Skeletal muscle satellite cell (primary cell): ENCODE results near the gene SUPT4H1.

Source experiments
- H3K27me3 ChIP-seq: 2 replicates; pipeline ENCODE4 v1.7.0; 2013; ENCODE audit warnings: low read length; ENCODE audit not compliant: control insufficient read depth, insufficient read depth
- H3K36me3 ChIP-seq: 2 replicates; pipeline ENCODE4 v1.7.0; 2013; ENCODE audit warnings: mild to moderate bottlenecking, control low read depth, low read length; ENCODE audit not compliant: insufficient read depth
- H3K4me1 ChIP-seq: 2 replicates; pipeline ENCODE4 v1.7.0; 2013; ENCODE audit warnings: low read length; ENCODE audit not compliant: control insufficient read depth, insufficient read depth
- H3K4me2 ChIP-seq: 2 replicates; pipeline ENCODE4 v1.7.0; 2013; ENCODE audit warnings: mild to moderate bottlenecking, low read length
- H3K4me3 ChIP-seq: 2 replicates; pipeline ENCODE4 v1.7.0; 2013; ENCODE audit warnings: low read length
- H3K9ac ChIP-seq: 2 replicates; pipeline ENCODE4 v1.7.0; 2013; ENCODE audit warnings: mild to moderate bottlenecking, low read depth, low read length, moderate library complexity
- H3K9me3 ChIP-seq: replicated peaks from 2 replicates; pipeline ENCODE4 v1.7.0; 2013; ENCODE audit warnings: mild to moderate bottlenecking, control low read depth, low read length

SUPT4H1 gene

DNA sequence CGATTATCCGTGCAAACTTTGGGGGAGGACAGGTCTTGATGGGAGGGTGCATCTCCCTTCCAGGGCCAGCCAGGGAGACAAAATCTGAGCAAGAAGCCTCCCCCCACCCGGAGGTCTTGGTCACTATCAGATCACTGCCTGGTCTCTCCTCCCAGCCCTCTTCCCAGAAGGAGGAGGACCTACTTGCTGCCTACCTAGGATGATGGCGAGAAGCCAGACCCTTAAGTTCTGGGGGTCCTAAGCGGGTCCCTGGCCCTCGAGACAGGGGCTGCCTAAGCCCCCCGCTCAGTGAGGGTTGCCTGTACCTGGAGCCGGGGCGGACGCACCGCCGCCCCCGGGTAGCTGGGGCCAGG lies 28.0 kb downstream of the SUPT4H1 start:
- no peaks in the 10 kb centered on the region for H3K36me3 ChIP-seq
- no peak overlapping the region for H3K4me2 ChIP-seq
- H3K4me1 ChIP-seq = no peaks in the 10 kb centered on the region
- no peak overlapping the region for H3K4me3 ChIP-seq
- H3K9ac ChIP-seq = no peak overlapping the region
- H3K9me3 ChIP-seq = no peaks in the 10 kb centered on the region
- peaks cover 62% of the 10 kb centered on the region for H3K27me3 ChIP-seq

DNA sequence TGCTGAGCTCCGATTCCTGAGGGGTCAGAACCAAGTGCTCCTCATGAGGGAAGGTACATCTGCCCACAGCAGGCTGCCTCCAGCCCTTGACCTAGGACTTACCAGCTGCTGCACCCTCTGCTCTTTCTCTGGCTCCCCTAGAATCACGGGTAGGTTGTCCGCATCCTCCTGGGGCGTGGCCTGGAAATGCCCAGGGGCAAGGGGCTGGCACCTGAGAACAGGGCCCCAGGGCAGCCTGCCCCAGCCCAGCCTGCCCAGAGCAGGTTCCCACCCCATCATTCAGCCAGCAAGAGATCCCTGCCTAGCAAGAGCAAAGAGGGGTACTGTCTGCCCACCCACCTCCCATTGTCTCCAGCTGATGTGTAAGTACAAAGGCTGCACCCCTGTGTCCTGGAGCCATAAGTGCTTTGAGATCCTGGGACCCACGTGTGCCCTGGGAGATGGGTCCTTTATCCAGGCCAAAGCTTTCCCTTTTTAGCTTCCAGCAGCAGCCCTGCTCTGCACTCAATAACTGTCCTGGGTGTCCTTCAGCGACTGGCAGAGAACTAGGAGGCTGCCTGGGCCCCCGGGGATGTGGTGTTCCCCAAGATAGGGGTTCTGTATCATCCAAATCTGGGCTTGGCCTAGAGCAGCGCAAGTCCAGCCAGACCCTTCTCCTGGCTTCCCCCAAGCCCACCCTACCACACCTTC lies 28.5 kb downstream of the SUPT4H1 start:
- no peak overlapping the region for H3K9ac ChIP-seq
- no peaks in the 10 kb centered on the region for H3K4me1 ChIP-seq
- no peak overlapping the region for H3K4me3 ChIP-seq
- no peaks in the 10 kb centered on the region for H3K36me3 ChIP-seq
- no peak overlapping the region for H3K4me2 ChIP-seq
- H3K9me3 ChIP-seq = no peaks in the 10 kb centered on the region
- peaks cover 57% of the 10 kb centered on the region for H3K27me3 ChIP-seq

DNA sequence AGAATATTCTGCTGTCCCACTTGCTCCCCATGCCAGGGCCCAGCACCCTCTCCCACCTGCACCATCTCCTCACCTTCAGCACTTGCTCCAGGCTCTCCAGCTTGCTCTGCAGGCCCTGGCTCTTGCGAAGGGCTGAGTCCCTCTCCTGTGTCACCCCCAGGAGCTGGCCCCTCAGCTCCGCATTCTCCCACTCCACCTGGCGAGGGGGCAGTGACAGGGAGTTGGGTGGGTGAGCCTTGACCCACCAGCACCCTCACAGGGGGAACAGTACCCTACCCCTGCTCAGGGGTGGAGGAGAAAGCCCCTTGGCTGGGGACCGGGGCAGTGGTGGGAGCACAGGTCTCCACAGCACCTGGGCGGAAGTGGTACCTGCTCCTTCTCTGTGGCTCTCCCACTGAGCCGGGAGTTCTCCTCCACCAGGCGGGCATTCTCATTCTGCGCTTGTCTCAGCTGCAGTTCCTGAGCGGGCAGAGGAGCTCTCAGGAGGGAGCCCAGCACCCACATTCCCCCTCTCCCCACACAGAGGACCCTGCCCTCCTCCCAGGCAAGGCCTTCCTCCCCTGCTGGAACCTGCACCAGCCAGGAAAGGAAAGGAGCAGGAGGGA lies 29.3 kb downstream of the SUPT4H1 start:
- Histone ChIP-seq H3K4me3 (no peak overlapping the region), H3K36me3 (no peaks in the 10 kb centered on the region), H3K4me2 (no peak overlapping the region), H3K9ac (no peak overlapping the region), H3K27me3 (peaks cover 50% of the 10 kb centered on the region), H3K4me1 (no peaks in the 10 kb centered on the region), H3K9me3 (no peaks in the 10 kb centered on the region)

DNA sequence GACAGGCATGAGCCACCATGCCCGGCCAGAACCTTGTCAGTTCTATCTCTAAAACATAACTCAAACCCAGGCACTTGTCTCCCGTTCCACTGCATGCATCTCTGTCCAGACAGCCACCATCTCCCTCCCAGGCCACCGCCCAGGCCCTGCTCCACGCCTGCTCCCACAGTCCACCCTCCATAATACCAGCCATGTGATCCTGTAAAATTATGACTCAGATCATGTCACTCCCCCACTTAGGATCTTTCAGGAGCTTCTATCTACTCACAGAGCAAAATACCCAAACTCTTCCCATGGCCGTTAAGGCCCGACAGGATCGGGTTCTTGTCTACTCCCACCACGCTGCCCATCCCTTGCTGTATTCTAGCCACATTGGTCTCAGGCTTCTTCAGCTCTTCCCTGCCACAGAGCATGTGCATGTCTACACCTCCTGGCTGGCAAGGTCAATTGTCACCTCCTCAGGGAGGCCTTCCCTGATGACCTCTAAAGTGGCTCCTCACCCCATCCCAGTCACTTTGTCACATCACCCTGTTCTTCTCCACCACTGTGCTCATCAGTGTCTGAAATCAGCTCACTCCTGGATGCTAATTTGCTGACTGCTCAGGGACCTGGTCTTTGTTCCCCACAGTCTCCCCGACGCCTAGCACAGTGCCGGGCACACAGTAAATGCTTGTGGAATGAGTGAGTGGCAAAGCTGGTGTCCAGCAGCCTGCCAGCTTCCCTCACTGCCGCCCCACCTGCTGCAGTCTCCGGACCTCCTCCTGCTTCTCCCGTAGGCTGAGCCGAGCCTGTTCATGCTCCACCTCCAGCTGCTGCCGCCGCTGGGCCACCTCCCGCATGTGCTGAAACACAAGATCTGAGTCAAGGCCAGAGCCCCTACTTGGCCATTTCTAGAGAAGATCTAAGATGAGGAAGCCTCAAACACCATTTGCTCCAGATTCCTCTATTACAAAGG lies 30.2 kb downstream of the SUPT4H1 start:
- Histone ChIP-seq H3K4me2 (no peak overlapping the region), H3K36me3 (no peaks in the 10 kb centered on the region), H3K4me3 (no peak overlapping the region), H3K9ac (no peak overlapping the region), H3K4me1 (no peaks in the 10 kb centered on the region), H3K9me3 (no peaks in the 10 kb centered on the region), H3K27me3 (peaks cover 43% of the 10 kb centered on the region)

DNA sequence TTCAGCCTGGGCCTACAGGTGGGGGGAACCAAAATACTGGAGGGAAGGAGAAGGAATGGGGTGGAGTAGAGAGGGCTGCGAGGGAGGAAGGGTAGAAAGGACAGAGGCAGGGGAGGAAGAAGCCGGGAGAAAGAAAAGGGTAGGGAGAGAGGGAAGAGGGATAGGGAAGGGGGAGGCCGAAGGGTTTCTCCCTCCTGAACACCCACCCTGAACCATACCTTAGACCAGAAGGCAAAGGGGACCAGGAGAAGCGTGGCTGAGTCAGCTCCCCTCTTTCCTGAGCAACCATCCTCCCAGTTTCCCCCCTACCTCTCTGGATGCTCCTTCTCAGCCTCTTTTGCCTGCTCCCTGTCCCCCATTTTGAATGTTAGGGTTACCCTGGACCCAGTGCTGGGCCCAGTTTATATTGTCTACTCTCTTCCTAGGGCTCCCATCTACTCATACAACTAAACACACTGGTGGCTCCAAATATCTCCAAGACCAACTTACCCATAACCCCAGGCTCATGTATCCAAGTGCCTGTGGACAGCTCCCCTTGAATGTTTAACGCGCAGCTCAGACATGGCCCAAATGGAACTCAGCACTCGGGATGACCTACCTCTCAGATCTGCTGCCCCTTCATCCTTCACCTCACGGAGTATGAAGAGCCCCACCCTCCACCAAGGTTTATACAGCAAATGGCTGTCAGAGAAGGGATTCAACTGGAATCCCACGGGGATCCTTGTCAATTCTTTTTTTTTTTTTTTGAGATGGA lies 31.3 kb downstream of the SUPT4H1 start:
- no peak overlapping the region for H3K4me3 ChIP-seq
- peaks cover 32% of the 10 kb centered on the region for H3K27me3 ChIP-seq
- no peak overlapping the region for H3K9ac ChIP-seq
- H3K4me2 ChIP-seq = no peak overlapping the region
- no peaks in the 10 kb centered on the region for H3K9me3 ChIP-seq
- H3K36me3 ChIP-seq = no peaks in the 10 kb centered on the region
- H3K4me1 ChIP-seq = no peaks in the 10 kb centered on the region

DNA sequence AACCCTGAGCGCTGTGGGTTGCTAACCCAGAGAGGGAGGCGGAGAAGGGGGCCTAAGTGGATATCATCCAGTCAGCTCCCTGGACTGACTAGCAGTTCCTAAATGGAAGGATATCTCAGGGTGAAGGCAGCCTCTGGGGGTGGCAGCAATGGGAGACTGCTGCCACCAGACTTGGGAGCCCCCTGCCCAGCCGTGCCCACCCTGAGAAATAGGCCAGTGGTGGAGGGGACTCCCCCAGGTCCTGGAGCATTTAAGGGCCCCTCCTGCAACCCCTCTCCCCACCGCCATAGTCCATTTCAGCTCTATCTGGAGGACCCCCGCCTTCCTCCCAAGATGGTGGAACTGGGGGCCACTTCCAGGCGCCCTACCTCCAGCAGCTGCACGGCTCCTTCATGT lies 31.8 kb downstream of the SUPT4H1 start:
- H3K9me3 ChIP-seq = no peaks in the 10 kb centered on the region
- H3K36me3 ChIP-seq = no peaks in the 10 kb centered on the region
- H3K9ac ChIP-seq = no peak overlapping the region
- H3K4me2 ChIP-seq = no peak overlapping the region
- H3K27me3 ChIP-seq = peaks cover 31% of the 10 kb centered on the region
- H3K4me3 ChIP-seq = no peak overlapping the region
- H3K4me1 ChIP-seq = no peaks in the 10 kb centered on the region

DNA sequence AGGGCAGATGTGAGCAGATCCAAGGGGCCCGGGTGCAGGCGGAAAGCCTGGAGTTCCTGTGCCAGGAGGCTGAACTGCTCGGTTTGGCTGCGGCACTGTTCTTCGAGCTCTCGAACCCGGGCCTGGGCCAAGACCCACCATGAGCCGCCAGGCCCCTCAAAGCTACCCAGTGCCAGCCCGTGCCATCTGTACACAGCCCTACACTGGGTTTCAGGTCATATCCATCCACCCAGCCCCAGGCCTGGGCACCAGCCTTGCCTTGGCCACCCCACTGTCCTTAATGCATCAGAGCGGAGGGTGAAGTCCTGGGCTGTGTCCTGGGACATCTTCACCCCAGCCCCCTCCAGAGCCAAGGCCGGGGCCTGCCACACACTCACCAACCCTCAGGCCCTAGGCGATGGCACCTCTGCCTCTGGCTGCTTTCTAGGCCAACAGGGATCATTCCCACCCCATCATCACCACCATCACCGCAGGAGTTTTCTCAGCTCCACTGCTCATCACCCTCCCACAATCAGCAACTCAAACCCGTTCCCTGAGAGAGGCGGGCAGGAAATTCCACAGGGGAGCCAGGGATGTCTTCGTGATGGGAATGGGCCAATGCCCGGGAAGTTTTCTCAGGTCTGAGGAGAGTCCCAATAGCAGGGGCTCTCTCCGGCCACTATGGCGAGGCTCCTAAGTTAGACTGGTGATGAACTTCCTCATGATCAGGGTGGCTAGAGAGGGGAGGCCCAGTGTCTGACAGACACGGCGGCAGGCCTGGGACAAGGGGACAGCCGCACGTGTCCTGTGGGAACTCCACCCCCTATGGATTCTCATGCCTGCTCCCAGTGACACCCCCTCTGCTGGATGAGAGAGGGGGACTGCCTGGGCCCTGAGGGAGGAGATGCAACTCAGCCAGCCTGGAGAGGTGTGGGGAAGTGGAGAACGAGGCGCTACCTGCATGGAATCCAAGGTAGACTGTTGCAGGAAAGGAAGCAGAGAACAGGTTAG lies 32.5 kb downstream of the SUPT4H1 start:
- no peaks in the 10 kb centered on the region for H3K4me1 ChIP-seq
- H3K36me3 ChIP-seq = no peaks in the 10 kb centered on the region
- H3K4me3 ChIP-seq = no peak overlapping the region
- H3K9me3 ChIP-seq = no peaks in the 10 kb centered on the region
- no peak overlapping the region for H3K9ac ChIP-seq
- H3K27me3 ChIP-seq = peaks cover 27% of the 10 kb centered on the region
- no peak overlapping the region for H3K4me2 ChIP-seq

DNA sequence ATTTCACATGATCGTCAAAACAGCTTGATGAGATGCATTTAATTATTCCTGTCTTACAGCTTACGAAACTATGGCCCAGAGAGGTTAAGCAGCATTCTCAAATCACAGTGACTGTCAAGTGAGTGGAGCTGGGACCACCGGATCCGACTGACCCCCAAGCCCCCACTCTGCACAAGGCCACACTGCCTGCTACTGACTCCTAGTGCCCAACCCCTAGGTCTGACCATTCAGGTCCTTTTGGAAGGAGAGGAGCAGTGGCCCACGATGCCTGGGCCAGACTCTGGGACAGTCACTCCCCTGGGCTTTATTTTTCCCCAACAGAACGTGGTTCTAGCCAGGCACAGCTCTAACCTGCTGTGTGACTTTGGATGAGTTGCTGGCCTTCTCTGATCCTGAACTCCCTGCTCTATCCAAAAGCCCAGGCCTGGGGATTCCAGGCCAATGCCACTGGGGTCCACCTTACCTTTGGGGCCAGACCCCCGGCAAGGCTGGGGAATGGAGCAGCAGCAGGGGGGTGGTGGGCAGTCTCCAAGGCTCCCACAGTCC lies 33.3 kb downstream of the SUPT4H1 start:
- no peak overlapping the region for H3K4me2 ChIP-seq
- no peak overlapping the region for H3K9ac ChIP-seq
- no peak overlapping the region for H3K4me3 ChIP-seq
- no peaks in the 10 kb centered on the region for H3K36me3 ChIP-seq
- H3K4me1 ChIP-seq = no peaks in the 10 kb centered on the region
- H3K9me3 ChIP-seq = no peaks in the 10 kb centered on the region
- H3K27me3 ChIP-seq = peaks cover 26% of the 10 kb centered on the region

DNA sequence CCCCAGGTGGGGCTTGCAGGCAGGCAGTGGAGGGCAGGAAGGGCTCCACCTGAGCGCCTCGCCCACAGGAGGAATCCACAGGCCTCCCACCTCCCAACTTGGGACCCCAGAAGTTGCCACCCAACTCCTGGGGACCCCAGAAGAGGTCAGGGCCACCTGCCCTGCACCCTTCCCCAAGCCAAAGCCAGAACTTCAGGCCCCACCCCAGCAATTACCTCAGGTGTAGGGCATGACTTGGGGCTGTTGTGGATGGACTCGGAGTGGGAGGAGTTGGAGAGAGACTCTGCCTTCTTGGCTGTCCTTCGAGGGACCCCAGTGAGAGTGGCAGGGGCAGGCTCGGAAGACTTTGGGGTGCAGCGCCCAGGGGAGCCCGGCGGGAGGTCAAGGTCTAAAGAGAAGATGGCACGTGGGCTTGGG lies 33.9 kb downstream of the SUPT4H1 start:
- Histone ChIP-seq H3K36me3 (no peaks in the 10 kb centered on the region), H3K27me3 (peaks cover 26% of the 10 kb centered on the region), H3K4me3 (no peak overlapping the region), H3K4me1 (no peaks in the 10 kb centered on the region), H3K4me2 (no peak overlapping the region), H3K9me3 (no peaks in the 10 kb centered on the region), H3K9ac (no peak overlapping the region)

DNA sequence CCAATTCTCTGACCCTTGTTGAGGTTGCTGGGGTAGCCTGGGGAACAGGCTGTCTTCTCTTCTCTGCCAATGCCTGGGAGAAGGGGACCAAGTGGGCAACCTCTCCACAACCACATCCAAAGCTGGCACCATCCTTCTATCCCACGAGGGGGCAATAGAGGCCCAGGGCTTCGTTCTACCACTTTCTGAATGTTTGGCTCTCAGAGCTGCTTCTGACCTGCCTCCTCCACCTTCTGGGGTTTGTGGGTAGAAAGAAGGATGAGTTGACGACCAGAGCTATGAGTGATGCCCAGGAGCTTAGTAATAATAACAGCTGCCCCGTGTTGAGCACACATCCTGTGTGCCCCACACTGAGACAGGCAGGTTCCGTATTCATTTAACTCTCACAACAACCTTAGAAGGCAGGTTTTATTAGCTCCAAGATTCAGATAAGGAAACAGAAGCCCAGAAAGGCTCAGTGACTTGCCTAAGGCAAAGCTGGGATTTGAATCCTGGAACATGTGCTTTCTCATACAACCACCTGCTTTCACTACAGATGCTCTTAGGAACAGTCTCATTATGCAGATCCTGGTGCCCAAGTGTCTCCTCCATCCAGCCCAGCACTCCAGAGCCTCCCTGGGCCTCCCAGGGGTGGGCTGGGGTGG lies 34.5 kb downstream of the SUPT4H1 start:
- no peak overlapping the region for H3K4me3 ChIP-seq
- no peaks in the 10 kb centered on the region for H3K36me3 ChIP-seq
- no peak overlapping the region for H3K4me2 ChIP-seq
- no peaks in the 10 kb centered on the region for H3K4me1 ChIP-seq
- H3K27me3 ChIP-seq = peaks cover 21% of the 10 kb centered on the region
- H3K9ac ChIP-seq = no peak overlapping the region
- H3K9me3 ChIP-seq = no peaks in the 10 kb centered on the region
